ENCODE measurements around the gene FXR2.

GRCh38 chr17:7623661-7624060 is 9.0 kb upstream of the FXR2 start:
- TF ChIP-seq CTCF (IDR thresholded peaks at IDR 0.05 in 8 of 11, conservative IDR thresholded peaks at IDR 0.05 in 3 of 11) (no peak), POLR2A (IDR thresholded peaks at IDR 0.05) (no peak), POLR2AphosphoS5 (IDR thresholded peaks at IDR 0.05) (no peak)
